HFFc6 (cell line): ENCODE measurements around the gene ITFG2. TPM values are rescaled to one million over a fixed set of nuclear protein-coding genes. Genes with fewer than 3 reads are reported as not detected.
"Not testable (repeated sequence)": the region's sequence is repeated elsewhere in the genome, so short reads cannot be mapped to it uniquely, and the experiment has no call there.

ENCODE experiments used
- DNase-seq: peaks from one replicate; pipeline ENCODE4 v3.0.0-alpha.2; 2018
- H3K27ac Mint-ChIP-seq: 2 replicates; pipeline ENCODE4 v1.8.0; 2020; ENCODE audit warnings: mild to moderate bottlenecking, mixed read lengths
- H3K27me3 Mint-ChIP-seq: 2 replicates; pipeline ENCODE4 v1.8.0; 2021; ENCODE audit warnings: mild to moderate bottlenecking, moderate library complexity, mixed read lengths; ENCODE audit not compliant: insufficient read depth
- H3K36me3 Mint-ChIP-seq: 2 replicates; pipeline ENCODE4 v1.8.0; 2021; ENCODE audit warnings: low read depth, mixed read lengths
- H3K4me1 Mint-ChIP-seq: 2 replicates; pipeline ENCODE4 v1.8.0; 2020; ENCODE audit warnings: low read depth, mixed read lengths
- H3K4me3 Mint-ChIP-seq: 2 replicates; pipeline ENCODE4 v1.8.0; 2020; ENCODE audit warnings: mild to moderate bottlenecking, moderate library complexity, mixed read lengths
- H3K9me3 Mint-ChIP-seq: 2 replicates; pipeline ENCODE4 v1.8.0; 2020; ENCODE audit warnings: mild to moderate bottlenecking, mixed read lengths
- total RNA-seq, 6 experiments: library from RNA; stranded (reverse); fragmentation: NEBNext Ultra II Directional; extraction: Animal tissue kit (Norgen Biotek cat#: 25700); gene quantifications; 2 replicates in 1 of 6; 3 replicates in 5 of 6; pipeline ENCODE4 v1.2.3, GENCODE V29; 2021
- TF ChIP-seq, protein P1 (sequence below): fragments of 200-600 bp; sonication (generic); IDR thresholded peaks from 2 replicates; pipeline ENCODE4 v1.5.0; 2021; ENCODE audit warnings: antibody characterized with exemption, mild to moderate bottlenecking

ITFG2 gene
- total RNA-seq, 6 experiments from 2014 or later: 17.0 to 21.1 (median 19.6) TPM

GRCh38 chr12:2864198-2864597 lies 51.7 kb downstream of the ITFG2 start:
- no peak for DNase-seq
- H3K9me3 Mint-ChIP-seq: no peaks in the 10 kb centered on the region
- peaks cover 10% of the 10 kb centered on the region for H3K4me1 Mint-ChIP-seq
- no peak overlapping the region for H3K27ac Mint-ChIP-seq
- H3K36me3 Mint-ChIP-seq: peaks cover 43% of the 10 kb centered on the region; the same call in 1 of the 2 replicates
- peaks cover 4% of the 10 kb centered on the region for H3K27me3 Mint-ChIP-seq
- no peak overlapping the region for H3K4me3 Mint-ChIP-seq
- TF ChIP-seq, protein P1, sequence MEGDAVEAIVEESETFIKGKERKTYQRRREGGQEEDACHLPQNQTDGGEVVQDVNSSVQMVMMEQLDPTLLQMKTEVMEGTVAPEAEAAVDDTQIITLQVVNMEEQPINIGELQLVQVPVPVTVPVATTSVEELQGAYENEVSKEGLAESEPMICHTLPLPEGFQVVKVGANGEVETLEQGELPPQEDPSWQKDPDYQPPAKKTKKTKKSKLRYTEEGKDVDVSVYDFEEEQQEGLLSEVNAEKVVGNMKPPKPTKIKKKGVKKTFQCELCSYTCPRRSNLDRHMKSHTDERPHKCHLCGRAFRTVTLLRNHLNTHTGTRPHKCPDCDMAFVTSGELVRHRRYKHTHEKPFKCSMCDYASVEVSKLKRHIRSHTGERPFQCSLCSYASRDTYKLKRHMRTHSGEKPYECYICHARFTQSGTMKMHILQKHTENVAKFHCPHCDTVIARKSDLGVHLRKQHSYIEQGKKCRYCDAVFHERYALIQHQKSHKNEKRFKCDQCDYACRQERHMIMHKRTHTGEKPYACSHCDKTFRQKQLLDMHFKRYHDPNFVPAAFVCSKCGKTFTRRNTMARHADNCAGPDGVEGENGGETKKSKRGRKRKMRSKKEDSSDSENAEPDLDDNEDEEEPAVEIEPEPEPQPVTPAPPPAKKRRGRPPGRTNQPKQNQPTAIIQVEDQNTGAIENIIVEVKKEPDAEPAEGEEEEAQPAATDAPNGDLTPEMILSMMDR: no peak

- peak; percentile 28 for DNase-seq
- not testable (repeated sequence) for H3K27me3 Mint-ChIP-seq, H3K9me3 Mint-ChIP-seq, H3K4me3 Mint-ChIP-seq
- Mint-ChIP-seq H3K27ac (peak overlapping the region; percentile 57), H3K36me3 (peaks cover 25% of the 10 kb centered on the region; the same call in 1 of the 2 replicates), H3K4me1 (peaks cover 12% of the 10 kb centered on the region)
These were observed 56.6 kb downstream of the ITFG2 start for GRCh38 chr12:2868986-2869632.

Other genes starting within 250 kb of the ITFG2 start
- 100 to 1,000 TPM in 1 of 6 experiments, 10 to 100 TPM in 5; 62.3 to 105 (median 69.1) TPM for gene FKBP4, start 17.7 kb upstream of the ITFG2 start, total RNA-seq
- gene NRIP2, start 22.4 kb downstream of the ITFG2 start, total RNA-seq: not detected
- not detected for gene TEX52, start 44.4 kb downstream of the ITFG2 start, total RNA-seq
- 10 to 100 TPM; 41.9 to 96.4 (median 89.6) TPM for gene FOXM1, start 64.5 kb downstream of the ITFG2 start, total RNA-seq
- 10 to 100 TPM; 25.4 to 47.3 (median 39.7) TPM for gene RHNO1, start 64.6 kb downstream of the ITFG2 start, total RNA-seq
- 10 to 100 TPM; 25.8 to 34.0 (median 31.6) TPM for gene TULP3, start 78.2 kb downstream of the ITFG2 start, total RNA-seq
- 10 to 100 TPM; 22.2 to 26.2 (median 24.7) TPM for gene TEAD4, start 146.7 kb downstream of the ITFG2 start, total RNA-seq